Effector CD4-positive, alpha-beta T cell (primary cell): ENCODE results near the gene GPATCH2L.
A peak's percentile ranks its signal among the peaks of the same experiment; 100 is the strongest.

Source experiments
- DNase-seq: peaks from one replicate; pipeline ENCODE4 v3.0.0-alpha.2; 2020
- total RNA-seq: gene quantifications from one replicate; lab custom pipeline; 2026; lab: John Stamatoyannopoulos, UW

GPATCH2L gene
- total RNA-seq: 114 reads per million, percentile 85 among the genes with 10 or more reads in this experiment

DNA sequence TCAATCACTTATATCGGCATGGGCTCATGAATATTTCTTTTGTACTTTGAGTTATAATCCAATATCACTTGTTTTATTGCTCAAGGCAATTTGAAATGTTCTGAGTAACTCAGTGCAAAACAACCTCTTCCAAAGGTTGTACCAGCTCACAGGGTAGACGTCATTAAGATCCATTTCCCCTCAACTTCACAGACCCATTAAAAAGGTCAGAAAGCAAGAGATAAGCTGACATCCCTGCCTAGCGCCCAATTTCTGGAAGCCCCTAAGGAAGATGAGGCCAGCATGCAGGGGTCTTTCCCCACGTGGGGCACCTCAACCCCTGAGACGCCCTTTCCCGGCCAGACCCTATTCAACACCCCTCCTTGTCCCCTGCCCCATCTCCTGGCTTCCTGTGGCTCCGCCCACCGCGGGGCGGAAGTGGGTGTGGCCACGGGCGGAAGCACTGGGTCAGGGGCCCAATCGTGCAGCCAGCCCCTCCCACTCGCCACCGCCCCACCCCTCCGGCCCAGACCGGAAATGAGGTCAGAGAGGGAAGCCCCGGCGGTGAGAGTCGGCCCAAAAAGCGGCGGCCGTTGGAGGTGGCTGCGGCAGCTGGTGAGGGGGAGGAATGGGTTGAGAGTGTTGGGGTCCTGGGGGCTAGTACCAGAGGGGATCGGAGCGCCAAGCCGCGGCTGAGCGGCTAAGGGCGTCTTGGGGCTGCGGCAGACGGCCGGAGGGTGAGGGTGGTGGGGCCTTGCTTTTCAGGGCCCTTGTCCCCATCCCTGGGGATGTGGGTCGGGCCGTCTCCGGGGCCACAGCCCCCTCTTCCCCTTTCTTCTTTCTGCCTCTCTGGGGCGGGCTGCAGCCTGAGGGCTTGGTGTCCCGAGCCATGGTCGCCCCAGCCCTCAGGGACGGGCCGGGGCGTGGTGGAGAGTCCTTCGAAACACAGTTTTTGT lies at the start of gene GPATCH2L:
GPATCH2L (plus strand) TSS at position 525 of the 935 bp plus-strand sequence. CDS start 2,442 bp downstream, outside the sequence.
- peak; percentile 93 for DNase-seq

DNA sequence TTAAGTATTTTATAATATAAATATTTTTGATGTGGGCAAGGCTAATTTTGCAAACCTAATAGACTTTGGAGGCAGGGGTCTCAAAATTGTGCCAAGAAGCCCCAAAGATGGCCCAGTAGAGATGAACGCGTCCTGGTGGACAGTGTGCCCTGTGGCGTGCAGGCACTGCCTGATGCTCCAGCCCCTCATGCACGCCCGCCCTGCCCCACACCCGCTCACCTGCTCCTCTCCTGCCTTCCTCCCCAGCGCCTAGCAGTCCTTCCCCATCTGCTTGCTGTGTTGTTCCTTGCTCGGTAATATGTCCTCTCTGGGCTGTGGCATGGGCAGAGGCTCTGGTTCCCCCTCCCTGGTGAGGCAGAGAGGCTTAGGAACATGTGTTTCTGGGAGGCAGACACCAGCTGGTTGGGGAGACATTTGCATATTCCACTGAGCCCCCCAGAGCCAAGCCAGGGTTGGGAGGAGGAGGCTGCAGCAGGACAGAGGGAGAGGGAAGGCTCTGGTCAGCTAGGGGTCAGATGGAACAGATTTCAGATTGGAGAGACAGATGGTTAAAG lies 46.8 kb upstream of the GPATCH2L start:
- DNase-seq: no peak

- no peak for DNase-seq
Observed at GRCh38 chr14:76106188-76106587, 45.5 kb upstream of the GPATCH2L start.

GRCh38 chr14:76109087-76109880 lies 42.4 kb upstream of the GPATCH2L start:
- DNase-seq: no peak

- no peak for DNase-seq
Observed at GRCh38 chr14:76112889-76113624, 38.7 kb upstream of the GPATCH2L start.

GRCh38 chr14:76113691-76114090 lies 38.0 kb upstream of the GPATCH2L start:
- DNase-seq: no peak

- no peak for DNase-seq
Observed at GRCh38 chr14:76115010-76115422, 36.7 kb upstream of the GPATCH2L start.

DNA sequence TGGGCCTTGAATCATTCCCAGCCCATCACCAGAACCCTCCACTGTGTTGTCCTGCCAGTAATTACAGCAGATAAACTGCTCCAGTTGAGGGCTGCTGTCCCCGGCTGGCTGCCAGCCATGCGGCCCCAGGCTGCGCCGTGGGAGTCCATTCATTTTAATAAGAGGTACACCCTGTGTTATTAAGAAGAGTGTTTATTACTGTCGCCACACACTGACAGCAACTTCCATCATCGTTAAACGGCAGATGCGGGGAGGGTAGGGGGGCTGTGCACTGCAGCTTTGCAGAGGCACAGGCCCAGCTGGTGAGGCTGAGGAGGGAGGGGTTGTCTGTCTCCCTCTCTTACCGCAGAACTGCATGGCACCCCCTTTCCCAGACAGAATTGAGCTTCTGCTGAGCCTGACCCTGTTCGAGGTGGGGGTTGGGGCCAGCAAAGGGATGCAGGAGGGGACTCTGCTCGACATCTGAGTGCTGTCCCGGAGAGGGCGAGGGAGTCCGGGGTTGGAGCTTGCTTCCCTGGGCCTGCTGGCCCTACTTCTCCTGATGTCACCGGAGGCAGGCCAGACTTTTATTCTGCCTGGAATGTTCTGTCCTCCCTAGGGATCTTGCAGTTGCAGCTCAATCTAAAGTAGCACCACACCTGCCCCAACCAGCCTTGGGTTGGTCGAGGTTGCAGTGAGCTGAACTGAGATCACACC lies 33.8 kb upstream of the GPATCH2L start:
- DNase-seq: no peak

DNA sequence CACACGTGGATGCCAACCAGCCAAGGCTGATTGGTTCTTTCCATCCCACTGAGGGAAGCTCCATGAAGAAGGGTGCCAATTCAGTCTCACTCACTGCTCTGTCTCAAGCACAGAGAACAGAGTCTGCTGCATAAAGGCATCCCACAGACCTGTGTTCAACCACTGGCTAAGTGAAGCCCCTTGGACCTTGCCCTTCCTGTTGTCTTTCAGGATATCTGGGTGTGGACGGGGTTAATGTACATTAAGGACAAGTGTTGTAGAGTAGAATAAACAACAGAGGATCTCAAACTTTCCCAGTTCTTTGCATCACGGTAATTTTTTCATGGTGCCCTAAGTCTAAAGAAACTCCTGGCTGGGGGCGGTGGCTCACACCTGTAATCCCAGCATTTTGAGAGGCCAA lies 33.1 kb upstream of the GPATCH2L start:
- no peak for DNase-seq

DNA sequence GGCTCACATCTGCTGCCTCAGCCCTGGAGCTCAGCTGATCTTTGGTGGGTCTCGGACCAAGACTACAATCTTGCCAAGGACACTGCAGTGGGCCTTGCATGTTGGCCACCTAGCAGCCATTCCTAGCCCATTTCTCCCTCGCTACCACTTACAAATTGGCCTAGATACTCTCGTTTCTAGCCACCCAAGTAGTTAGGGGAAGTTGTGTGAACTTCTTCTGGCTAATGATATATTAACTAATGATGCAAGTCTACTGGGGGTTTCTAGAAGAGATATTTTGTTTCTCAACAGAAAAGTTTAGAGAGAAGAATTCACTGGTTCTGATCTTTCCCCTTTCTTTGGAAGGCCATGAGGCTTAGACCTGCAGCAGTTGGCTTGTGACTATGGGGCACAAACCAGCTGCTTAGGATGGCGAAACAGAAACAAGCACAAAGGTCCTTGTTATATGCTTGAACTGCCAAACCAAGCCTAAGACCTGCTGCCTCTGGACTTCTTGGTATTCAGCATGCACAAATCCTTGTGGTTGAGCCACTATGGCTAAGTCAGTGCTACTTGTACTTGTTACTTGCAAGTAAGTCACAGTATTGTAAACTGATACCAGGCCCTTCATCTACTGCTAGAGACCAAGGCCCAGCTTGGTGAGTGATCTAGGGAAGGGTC lies 30.5 kb upstream of the GPATCH2L start:
- no peak for DNase-seq

- no peak for DNase-seq
Observed at GRCh38 chr14:76123426-76124225, 28.1 kb upstream of the GPATCH2L start.

GRCh38 chr14:76125511-76125910 lies 26.2 kb upstream of the GPATCH2L start:
- DNase-seq: no peak

- DNase-seq: no peak
Observed at GRCh38 chr14:76126076-76126475, 25.6 kb upstream of the GPATCH2L start.

- DNase-seq: no peak
Observed at GRCh38 chr14:76129851-76130576, 21.7 kb upstream of the GPATCH2L start.

- no peak for DNase-seq
Observed at GRCh38 chr14:76131071-76131965, 20.4 kb upstream of the GPATCH2L start.

GRCh38 chr14:76133103-76133502 lies 18.6 kb upstream of the GPATCH2L start:
- DNase-seq: no peak

DNA sequence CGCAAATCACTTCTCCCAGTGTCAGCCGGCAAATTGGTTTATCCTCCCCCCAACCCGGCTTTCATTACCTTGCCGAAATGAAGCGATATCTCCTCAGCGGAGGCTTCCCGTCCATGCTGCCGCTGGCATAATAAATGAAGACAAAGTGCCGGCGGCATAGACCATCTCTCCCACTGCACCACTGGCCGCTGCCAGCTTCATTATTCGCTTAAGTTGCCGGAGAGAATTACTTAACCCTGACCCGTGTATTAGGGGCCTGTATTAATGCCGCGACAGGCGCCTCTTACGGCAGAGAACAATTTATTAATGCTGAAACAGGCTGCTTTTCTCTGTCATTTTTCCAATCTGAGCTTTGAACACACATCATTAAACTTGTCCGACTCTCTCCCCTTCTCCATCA lies 17.5 kb upstream of the GPATCH2L start:
- DNase-seq: no peak

GRCh38 chr14:76135722-76136121 lies 16.0 kb upstream of the GPATCH2L start:
- no peak for DNase-seq
